COLO829 (cell line): ENCODE data around the gene BTBD1.

ENCODE experiments used
- DNase-seq: peaks from one replicate; pipeline ENCODE4 v3.0.0; 2012; ENCODE audit warnings: low spot score

The BTBD1 gene

GRCh38 chr15:82993144-82993543 is 73.9 kb downstream of the BTBD1 start:
- no peak for DNase-seq

- DNase-seq: no peak
Observed at GRCh38 chr15:82992436-82992998, 74.5 kb downstream of the BTBD1 start.

GRCh38 chr15:82986442-82986780 is 80.6 kb downstream of the BTBD1 start:
- no peak for DNase-seq

DNA sequence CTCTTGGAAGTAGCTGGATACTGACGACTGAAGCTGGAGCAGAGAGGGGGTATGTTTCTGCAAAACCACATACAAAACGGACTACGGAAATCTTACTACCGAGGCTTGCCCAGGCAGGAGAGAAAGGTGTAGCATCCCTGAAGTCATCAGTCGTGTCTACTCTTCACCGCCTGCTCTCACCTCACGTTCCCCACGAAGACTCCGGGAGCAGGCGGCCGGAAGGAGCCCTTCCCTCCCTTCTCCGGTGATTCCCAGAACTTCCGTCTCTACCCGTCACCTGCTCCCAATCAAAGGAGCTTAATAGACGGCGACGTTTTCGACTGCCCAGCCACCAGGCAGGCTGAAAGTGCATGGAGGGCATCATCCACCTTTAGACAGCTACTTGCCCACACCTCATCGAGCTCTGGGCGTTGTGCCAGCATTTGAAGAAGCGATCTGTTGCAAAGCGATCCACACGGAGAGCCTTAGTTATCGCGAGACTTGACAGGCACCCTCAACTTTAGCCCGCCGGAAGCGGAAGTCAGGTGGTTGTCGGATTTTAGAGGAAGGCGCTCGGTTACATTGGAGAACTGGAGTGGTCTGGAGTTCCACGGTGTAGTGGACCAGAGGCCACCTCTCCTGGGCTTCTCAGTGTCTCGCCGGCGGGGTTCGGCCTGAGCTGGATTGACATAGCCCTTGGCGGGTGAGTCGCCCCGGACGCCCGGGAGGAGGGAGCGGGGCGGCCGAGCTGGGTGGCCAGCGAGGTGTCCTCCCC is 81.2 kb downstream of the BTBD1 start, which contains the start of gene RAMAC:
Gene RAMAC, plus strand, starts transcription at position 523 of the 754 bp plus-strand sequence. CDS start 2,809 bp downstream, outside the sequence.
- DNase-seq: peak; percentile 71

- no peak for DNase-seq
Observed at GRCh38 chr15:82980981-82981380, 86.1 kb downstream of the BTBD1 start.

GRCh38 chr15:82979726-82980125 is 87.3 kb downstream of the BTBD1 start:
- DNase-seq: no peak

DNA sequence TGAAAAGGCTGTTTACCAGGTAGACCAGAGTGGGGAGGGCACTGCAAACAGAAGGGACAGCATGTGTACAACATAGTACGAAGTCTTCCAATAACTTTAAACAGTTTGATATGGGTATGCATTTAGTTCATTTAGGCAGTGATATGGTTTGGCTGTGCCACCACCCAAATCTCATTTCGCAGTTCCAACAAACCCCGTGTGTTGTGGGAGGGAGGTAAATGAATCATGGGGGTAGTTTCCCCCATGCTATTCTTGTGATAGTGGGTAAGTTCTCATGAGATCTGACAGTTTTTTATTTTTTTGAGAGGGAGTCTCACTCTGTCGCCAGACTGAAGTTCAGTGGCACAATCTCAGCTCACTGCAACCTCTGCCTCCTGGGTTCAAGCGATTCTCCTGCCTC is 88.6 kb downstream of the BTBD1 start:
- DNase-seq: no peak

- DNase-seq: no peak
Observed at GRCh38 chr15:82977076-82977475, 90.0 kb downstream of the BTBD1 start.

DNA sequence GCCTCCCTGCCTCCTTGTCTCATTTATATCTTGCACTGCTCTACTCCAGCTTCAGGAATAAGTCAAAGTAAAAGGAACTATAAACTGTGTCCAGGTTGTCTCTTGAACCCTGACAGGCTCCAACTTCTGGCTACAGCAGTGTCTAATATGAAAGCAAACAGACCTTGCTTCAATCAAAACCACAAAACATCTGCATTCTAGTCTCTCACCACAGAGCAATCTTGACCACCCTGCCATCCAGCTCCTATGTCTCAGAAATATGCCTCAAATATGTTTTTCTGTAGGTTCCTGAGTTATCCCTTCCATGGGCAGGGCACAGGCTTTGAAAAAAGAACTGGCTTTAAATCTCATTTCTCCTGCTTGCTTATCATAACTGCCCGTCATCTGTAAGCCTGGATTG is 94.1 kb downstream of the BTBD1 start:
- DNase-seq: no peak

- DNase-seq: no peak
Observed at GRCh38 chr15:82971218-82971984, 95.7 kb downstream of the BTBD1 start.

- no peak for DNase-seq
Observed at GRCh38 chr15:82970696-82971095, 96.4 kb downstream of the BTBD1 start.

DNA sequence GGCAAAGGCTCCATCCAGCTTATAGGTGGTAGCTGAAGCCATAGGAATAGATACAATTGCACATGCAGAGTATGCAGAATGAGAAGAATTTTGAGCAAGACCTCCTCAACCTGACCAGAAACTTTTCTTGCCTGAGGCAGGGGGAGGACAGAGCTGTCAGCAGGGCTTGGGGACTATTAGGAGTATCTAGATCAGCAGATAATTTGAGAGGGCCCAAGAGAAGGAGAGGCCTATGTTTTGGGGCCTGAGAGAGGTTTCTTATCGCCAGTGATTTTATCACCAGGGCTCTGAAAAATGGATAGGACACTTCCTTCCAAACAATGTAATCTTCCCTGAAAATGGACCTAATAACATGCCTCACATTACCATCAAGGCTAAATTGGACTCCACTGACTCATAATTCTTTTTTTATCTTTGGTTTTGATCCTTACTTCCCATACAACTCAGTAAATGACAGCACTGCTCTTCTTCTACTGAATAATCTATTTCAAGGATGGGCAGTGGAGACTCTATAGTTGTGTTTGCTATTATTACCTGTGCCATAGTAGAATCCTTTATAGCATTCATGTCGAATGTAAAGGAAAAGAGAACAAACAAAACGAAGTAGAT is 96.9 kb downstream of the BTBD1 start:
- DNase-seq: no peak

DNA sequence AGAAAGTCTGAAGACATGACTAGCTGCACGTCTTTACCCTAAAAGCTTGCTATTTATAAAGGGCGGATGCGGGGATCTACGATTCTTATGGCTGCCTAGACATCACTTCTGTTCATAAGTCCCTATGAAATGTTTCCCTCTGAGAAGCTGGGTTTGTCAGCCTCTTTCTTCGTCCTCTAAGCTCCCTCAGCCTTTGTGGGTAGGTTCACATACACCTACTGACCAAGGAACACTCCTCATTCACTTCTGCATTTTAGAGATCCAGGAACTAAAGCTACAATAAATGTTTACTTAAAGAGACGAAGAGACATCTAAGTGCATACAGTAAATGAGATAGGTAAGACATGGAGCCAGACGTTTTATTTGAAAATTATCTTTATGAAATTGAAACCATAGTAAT is 97.7 kb downstream of the BTBD1 start:
- DNase-seq: no peak

GRCh38 chr15:82968066-82968465 is 99.0 kb downstream of the BTBD1 start:
- no peak for DNase-seq

GRCh38 chr15:82966671-82967071 is 100.4 kb downstream of the BTBD1 start:
- DNase-seq: no peak
